ENCODE measurements around the gene MAS1L. TPM values are rescaled to one million over a fixed set of nuclear protein-coding genes. Genes with fewer than 3 reads are reported as not detected.

Gene MAS1L, protein sequence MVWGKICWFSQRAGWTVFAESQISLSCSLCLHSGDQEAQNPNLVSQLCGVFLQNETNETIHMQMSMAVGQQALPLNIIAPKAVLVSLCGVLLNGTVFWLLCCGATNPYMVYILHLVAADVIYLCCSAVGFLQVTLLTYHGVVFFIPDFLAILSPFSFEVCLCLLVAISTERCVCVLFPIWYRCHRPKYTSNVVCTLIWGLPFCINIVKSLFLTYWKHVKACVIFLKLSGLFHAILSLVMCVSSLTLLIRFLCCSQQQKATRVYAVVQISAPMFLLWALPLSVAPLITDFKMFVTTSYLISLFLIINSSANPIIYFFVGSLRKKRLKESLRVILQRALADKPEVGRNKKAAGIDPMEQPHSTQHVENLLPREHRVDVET
- under 1 TPM in 2 of 4 donors, not detected in 2; 0.37 to 0.48 TPM for total RNA-seq

DNA sequence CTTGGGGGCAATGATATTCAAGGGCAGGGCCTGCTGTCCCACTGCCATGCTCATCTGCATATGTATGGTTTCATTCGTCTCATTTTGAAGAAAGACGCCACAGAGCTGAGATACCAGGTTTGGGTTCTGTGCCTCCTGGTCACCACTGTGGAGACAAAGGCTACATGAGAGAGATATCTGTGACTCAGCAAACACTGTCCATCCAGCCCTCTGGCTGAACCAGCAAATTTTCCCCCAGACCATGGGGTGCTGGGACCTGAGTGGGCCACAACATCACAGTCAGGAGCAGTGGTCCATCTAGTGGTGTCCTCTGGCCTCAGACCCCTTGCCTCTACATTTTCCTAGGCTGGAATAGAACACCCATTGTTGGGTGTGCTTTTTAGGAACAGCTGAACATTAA is at the start of gene MAS1L:
Gene MAS1L (minus strand): TSS at position 297 of the 400 bp plus-strand sequence. CDS start 54 bp downstream, at position 243.
- Histone ChIP-seq H3K4me3 (no peak within 1 kb of the TSS), H3K9me3 (no peaks in the 10 kb centered on the region), H3K27me3 (no peaks in the 10 kb centered on the region), H3K4me1 (no peaks in the 10 kb centered on the region), H3K27ac (no peak within 1 kb of the TSS), H3K36me3 (no peaks in the 10 kb centered on the region)
- intact Hi-C loops (cut with DNase I; ENCODE audit: low total_unique reads): no loop called here
- DNase-seq: no peak
- TF ChIP-seq, protein P1, sequence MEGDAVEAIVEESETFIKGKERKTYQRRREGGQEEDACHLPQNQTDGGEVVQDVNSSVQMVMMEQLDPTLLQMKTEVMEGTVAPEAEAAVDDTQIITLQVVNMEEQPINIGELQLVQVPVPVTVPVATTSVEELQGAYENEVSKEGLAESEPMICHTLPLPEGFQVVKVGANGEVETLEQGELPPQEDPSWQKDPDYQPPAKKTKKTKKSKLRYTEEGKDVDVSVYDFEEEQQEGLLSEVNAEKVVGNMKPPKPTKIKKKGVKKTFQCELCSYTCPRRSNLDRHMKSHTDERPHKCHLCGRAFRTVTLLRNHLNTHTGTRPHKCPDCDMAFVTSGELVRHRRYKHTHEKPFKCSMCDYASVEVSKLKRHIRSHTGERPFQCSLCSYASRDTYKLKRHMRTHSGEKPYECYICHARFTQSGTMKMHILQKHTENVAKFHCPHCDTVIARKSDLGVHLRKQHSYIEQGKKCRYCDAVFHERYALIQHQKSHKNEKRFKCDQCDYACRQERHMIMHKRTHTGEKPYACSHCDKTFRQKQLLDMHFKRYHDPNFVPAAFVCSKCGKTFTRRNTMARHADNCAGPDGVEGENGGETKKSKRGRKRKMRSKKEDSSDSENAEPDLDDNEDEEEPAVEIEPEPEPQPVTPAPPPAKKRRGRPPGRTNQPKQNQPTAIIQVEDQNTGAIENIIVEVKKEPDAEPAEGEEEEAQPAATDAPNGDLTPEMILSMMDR (IDR thresholded peaks at IDR 0.05): no peak
- no peak for TF ChIP-seq POLR2A (IDR thresholded peaks at IDR 0.05)

DNA sequence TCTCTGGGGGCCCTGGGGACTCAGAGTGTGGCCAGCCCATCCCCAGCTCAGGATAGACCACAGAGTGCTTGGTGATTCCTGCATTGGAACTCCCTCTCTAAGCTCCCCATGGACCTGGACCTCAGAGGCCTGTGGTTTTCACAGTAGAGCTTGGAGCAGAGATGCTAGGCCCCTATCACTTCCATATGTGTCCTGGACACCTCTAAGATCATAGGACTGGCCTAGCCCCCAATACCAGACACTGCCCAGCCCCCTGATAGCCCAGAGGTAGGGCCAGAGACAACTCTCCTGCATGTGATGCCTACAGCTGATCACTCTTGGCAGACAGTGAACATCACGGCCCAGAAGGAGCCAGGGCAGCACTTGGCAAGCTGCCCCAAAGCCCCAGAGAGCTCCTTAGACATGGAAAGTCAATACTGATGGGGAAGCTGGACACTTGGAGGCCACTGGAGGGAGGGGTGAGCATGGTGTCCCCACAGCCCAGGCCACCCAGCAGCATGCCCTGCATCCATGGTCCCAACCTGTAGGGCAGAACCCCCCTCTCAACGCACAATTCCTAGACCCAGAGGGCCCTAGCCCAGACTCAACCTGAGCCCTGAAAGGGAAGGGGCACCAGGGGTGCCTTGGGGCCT is 44.7 kb upstream of the MAS1L start:
- Histone ChIP-seq H3K4me1 (no peaks in the 10 kb centered on the region), H3K36me3 (no peaks in the 10 kb centered on the region), H3K27ac (no peak overlapping the region), H3K9me3 (no peaks in the 10 kb centered on the region), H3K4me3 (no peak overlapping the region), H3K27me3 (no peaks in the 10 kb centered on the region)
- intact Hi-C loops (cut with DNase I; ENCODE audit: low total_unique reads): no loop called here
- no peak for TF ChIP-seq POLR2A (IDR thresholded peaks at IDR 0.05)
- DNase-seq: no peak

DNA sequence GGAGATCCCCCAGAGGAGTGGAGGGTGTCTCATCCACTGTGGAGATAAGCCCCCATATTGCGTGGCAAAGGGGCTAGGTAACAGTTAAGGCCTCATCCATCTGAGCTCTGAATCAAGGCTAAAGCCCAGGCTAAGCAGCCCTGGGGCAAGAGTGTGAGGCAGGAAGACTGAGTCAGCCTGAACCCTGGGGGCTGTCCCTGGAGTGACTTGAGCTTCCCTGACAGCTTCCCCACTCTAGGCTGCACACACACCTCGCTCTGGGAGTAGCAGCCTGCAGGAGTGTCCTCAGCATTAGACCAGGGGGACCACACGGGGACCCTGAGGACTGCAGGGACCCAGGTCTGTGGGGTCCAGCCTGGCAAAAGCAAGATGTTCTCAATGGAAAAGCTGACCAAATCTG is 43.9 kb upstream of the MAS1L start:
- Histone ChIP-seq H3K4me1 (no peaks in the 10 kb centered on the region), H3K9me3 (no peaks in the 10 kb centered on the region), H3K4me3 (no peak overlapping the region), H3K27ac (no peak overlapping the region), H3K27me3 (no peaks in the 10 kb centered on the region), H3K36me3 (no peaks in the 10 kb centered on the region)
- no peak for DNase-seq
- intact Hi-C loops (cut with DNase I; ENCODE audit: low total_unique reads): no loop called here
- TF ChIP-seq, protein P1 (IDR thresholded peaks at IDR 0.05): no peak
- no peak for TF ChIP-seq POLR2A (IDR thresholded peaks at IDR 0.05)

DNA sequence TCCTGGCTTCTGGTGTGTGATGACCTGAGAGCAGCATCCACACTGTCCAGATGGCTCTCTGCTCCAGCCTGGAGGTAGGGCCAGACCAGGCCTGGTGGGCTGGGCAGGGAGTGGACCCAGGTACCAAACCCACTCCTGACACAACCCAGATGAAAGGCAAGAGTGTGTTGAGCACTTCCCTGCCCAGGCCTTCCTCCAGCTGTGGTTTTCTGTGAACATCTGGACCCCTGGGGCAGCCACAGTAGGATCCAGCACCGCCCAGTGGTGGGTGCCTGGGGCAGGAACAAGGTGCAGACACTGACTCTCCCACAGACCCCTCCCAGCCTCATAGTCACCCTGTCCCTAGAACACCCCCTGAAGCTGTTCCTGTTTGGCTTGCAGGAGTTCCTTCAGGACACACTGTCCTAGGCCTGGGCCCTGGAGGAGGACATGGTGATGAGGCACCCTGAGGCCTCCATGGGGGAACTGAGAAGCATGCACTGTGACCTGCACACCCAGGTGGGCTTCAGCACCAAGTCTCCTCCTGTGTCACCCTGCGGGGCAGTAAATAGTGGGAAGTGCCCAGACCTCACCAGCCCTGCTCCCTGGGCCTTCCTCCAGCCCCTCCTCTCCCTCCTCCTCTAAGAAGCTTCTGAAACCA is 43.0 kb upstream of the MAS1L start:
- Histone ChIP-seq H3K4me3 (no peak overlapping the region), H3K9me3 (no peaks in the 10 kb centered on the region), H3K27ac (no peak overlapping the region), H3K4me1 (no peaks in the 10 kb centered on the region), H3K36me3 (no peaks in the 10 kb centered on the region), H3K27me3 (no peaks in the 10 kb centered on the region)
- no peak for DNase-seq
- TF ChIP-seq POLR2A (IDR thresholded peaks at IDR 0.05): no peak
- TF ChIP-seq, protein P1 (IDR thresholded peaks at IDR 0.05): no peak
- intact Hi-C loops (cut with DNase I; ENCODE audit: low total_unique reads): no loop called here

DNA sequence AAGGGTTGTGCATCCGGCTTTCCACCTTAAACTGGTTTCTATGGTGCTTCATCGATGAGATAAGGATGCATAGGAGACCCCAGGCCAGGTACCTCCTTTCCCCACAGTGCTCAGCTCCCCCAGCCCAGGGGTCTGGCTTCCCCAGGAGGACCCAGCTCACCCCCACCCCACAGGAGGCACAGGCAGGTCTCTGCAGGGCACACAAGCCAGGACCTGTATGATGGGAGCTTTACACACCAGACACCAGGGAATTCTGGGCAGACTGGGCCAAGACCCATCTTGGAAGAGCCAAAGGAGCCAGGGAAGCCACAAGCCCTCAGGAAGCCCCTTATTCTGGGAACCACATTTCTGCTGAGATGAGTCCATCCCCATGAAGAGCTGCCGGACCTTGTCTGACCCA is 42.2 kb upstream of the MAS1L start:
- no peak for DNase-seq
- Histone ChIP-seq H3K27ac (no peak overlapping the region), H3K4me3 (no peak overlapping the region), H3K27me3 (no peaks in the 10 kb centered on the region), H3K9me3 (no peaks in the 10 kb centered on the region), H3K36me3 (no peaks in the 10 kb centered on the region), H3K4me1 (no peaks in the 10 kb centered on the region)
- intact Hi-C loops (cut with DNase I; ENCODE audit: low total_unique reads): no loop called here
- TF ChIP-seq POLR2A (IDR thresholded peaks at IDR 0.05): no peak
- TF ChIP-seq, protein P1 (IDR thresholded peaks at IDR 0.05): no peak
